CD8-positive, alpha-beta memory T cell (primary cell): ENCODE measurements around the gene ZMYND8. TPM values are rescaled to one million over a fixed set of nuclear protein-coding genes. Genes with fewer than 3 reads are reported as not detected.
A peak's percentile ranks its signal among the peaks of the same experiment; 100 is the strongest.

Source experiments
- CTCF ChIA-PET: fragments of 350-600 bp; sonication (Branson Sonifier 250); formaldehyde crosslinking; loops from one replicate; lab custom pipeline; 2021; ENCODE audit warnings: antibody characterized with exemption; lab: Charles Lee
- POLR2A ChIA-PET: fragments of 350-600 bp; sonication (Branson Sonifier 250); formaldehyde crosslinking; loops from one replicate; lab custom pipeline; 2021; ENCODE audit warnings: antibody characterized with exemption; lab: Charles Lee
- DNase-seq, 5 donors: peaks; one replicate each; pipeline versions ENCODE4 v3.0.0 to v3.0.0-alpha.2; 2020 to 2022; ENCODE audit warnings: mixed read lengths in 1 of 5
- H3K27ac ChIP-seq: one replicate; pipeline ENCODE4 v1.7.0; 2013; ENCODE audit warnings: low read depth, mild to moderate bottlenecking, low read length, moderate library complexity
- H3K27me3 ChIP-seq: 2 replicates; pipeline ENCODE4 v1.7.0; 2013; ENCODE audit warnings: low read length, mild to moderate bottlenecking; ENCODE audit not compliant: insufficient read depth, poor library complexity, severe bottlenecking
- H3K36me3 ChIP-seq: 2 replicates; pipeline ENCODE4 v1.7.0; 2013; ENCODE audit warnings: mild to moderate bottlenecking, low read length, moderate library complexity; ENCODE audit not compliant: insufficient read depth
- H3K4me1 ChIP-seq: 2 replicates; pipeline ENCODE4 v1.7.0; 2013; ENCODE audit warnings: mild to moderate bottlenecking, low read length, moderate library complexity; ENCODE audit not compliant: insufficient read depth
- H3K4me3 ChIP-seq: 2 replicates; pipeline ENCODE4 v1.7.0; 2013; ENCODE audit warnings: mild to moderate bottlenecking, low read length
- H3K9me3 ChIP-seq: 2 replicates; pipeline ENCODE4 v1.7.0; 2013; ENCODE audit warnings: mild to moderate bottlenecking, low read length
- H3K27ac Mint-ChIP-seq, 8 donors: one replicate each; pipeline ENCODE4 v1.8.0; 2020 to 2021; ENCODE audit warnings: mixed read lengths in 8 of 8, mild to moderate bottlenecking in 6 of 8, inconsistent platforms in 3 of 8, moderate library complexity in 3 of 8
- H3K27me3 Mint-ChIP-seq, 2 donors: one replicate each; pipeline ENCODE4 v1.8.0; 2020 to 2021; ENCODE audit warnings: mixed read lengths in 2 of 2, mild to moderate bottlenecking in 1 of 2, moderate library complexity in 1 of 2
- H3K36me3 Mint-ChIP-seq, 3 donors: one replicate each; pipeline ENCODE4 v1.8.0; 2020 to 2021; ENCODE audit warnings: mixed read lengths in 3 of 3, inconsistent platforms in 1 of 3, mild to moderate bottlenecking in 1 of 3
- H3K4me1 Mint-ChIP-seq, 3 donors: one replicate each; pipeline ENCODE4 v1.8.0; 2020 to 2021; ENCODE audit warnings: mixed read lengths in 3 of 3, inconsistent platforms in 1 of 3, mild to moderate bottlenecking in 1 of 3
- H3K4me3 Mint-ChIP-seq, 7 donors: one replicate each; pipeline ENCODE4 v1.8.0; 2020 to 2021; ENCODE audit warnings: mixed read lengths in 7 of 7, mild to moderate bottlenecking in 6 of 7, moderate library complexity in 4 of 7, inconsistent platforms in 2 of 7
- H3K9me3 Mint-ChIP-seq, 5 donors: one replicate each; pipeline ENCODE4 v1.8.0; 2020 to 2022; ENCODE audit warnings: mixed read lengths in 5 of 5, mild to moderate bottlenecking in 3 of 5, moderate library complexity in 2 of 5, inconsistent platforms in 1 of 5
- polyA plus RNA-seq: library from polyadenylated mRNA; unstranded; fragments of 300-500 nt; fragmentation: Illumina TruSeq; gene quantifications from one replicate; pipeline ENCODE4 v1.2.3, GENCODE V29; 2021
- total RNA-seq, 2 experiments: library from RNA; stranded (reverse); gene quantifications; one replicate each; pipeline ENCODE4 v1.2.3, GENCODE V29; 2021

ZMYND8 gene
- total and polyA plus RNA-seq, 3 experiments from 2014 or later, result 20.9 to 30.7 (median 25.8) TPM

- Histone ChIP-seq H3K4me1 (no peaks in the 10 kb centered on the region), H3K27me3 (no peaks in the 10 kb centered on the region), H3K36me3 (peaks cover 44% of the 10 kb centered on the region), H3K9me3 (no peaks in the 10 kb centered on the region), H3K4me3 (no peak overlapping the region), H3K27ac (no peak overlapping the region)
- peak in 1 of 5 donors; percentile 8 for DNase-seq
- CTCF ChIA-PET, result interaction anchor here (1.1 to 1.4 kb wide), 3 partner anchors 24 to 87 kb away, joined by 3 to 7 read pairs (median 3); no protein-coding TSS in a partner anchor
- no peak overlapping the region for H3K4me3 Mint-ChIP-seq
- H3K4me1 Mint-ChIP-seq, result peaks cover 4 to 10% (median 5%) of the 10 kb centered on the region in 3 donors
- no peaks in the 10 kb centered on the region for H3K9me3 Mint-ChIP-seq
- peak overlapping the region in 1 of 8 donors; percentile 61 for H3K27ac Mint-ChIP-seq
- POLR2A ChIA-PET, result no interaction called here
- peaks cover 18 to 85% (median 30%) of the 10 kb centered on the region in 3 donors for H3K36me3 Mint-ChIP-seq
- no peaks in the 10 kb centered on the region for H3K27me3 Mint-ChIP-seq
Observed at GRCh38 chr20:47296950-47297349, 59.5 kb downstream of the ZMYND8 start.

- peaks cover 4 to 10% (median 5%) of the 10 kb centered on the region in 3 donors for H3K4me1 Mint-ChIP-seq
- DNase-seq, result no peak
- CTCF ChIA-PET, result interaction anchor here (1.0 kb wide), 1 partner anchor 22 kb away, joined by 3 read pairs; no protein-coding TSS in a partner anchor
- H3K27ac ChIP-seq, result no peak overlapping the region
- peaks cover 53% of the 10 kb centered on the region for H3K36me3 ChIP-seq
- H3K36me3 Mint-ChIP-seq, result peaks cover 18 to 87% (median 28%) of the 10 kb centered on the region in 3 donors
- H3K9me3 Mint-ChIP-seq, result no peaks in the 10 kb centered on the region
- POLR2A ChIA-PET, result no interaction called here
- no peaks in the 10 kb centered on the region for H3K4me1 ChIP-seq
- no peak overlapping the region for H3K4me3 Mint-ChIP-seq
- H3K27me3 ChIP-seq, result no peaks in the 10 kb centered on the region
- no peak overlapping the region for H3K4me3 ChIP-seq
- no peaks in the 10 kb centered on the region for H3K9me3 ChIP-seq
- H3K27ac Mint-ChIP-seq, result no peak overlapping the region
- H3K27me3 Mint-ChIP-seq, result no peaks in the 10 kb centered on the region
Observed at GRCh38 chr20:47295921-47296426, 60.5 kb downstream of the ZMYND8 start.

GRCh38 chr20:47295129-47295813 is 61.2 kb downstream of the ZMYND8 start:
- no peaks in the 10 kb centered on the region for H3K9me3 Mint-ChIP-seq
- no peaks in the 10 kb centered on the region for H3K4me1 ChIP-seq
- peaks cover 4 to 10% (median 5%) of the 10 kb centered on the region in 3 donors for H3K4me1 Mint-ChIP-seq
- H3K9me3 ChIP-seq, result no peaks in the 10 kb centered on the region
- H3K36me3 Mint-ChIP-seq, result peaks cover 18 to 88% (median 28%) of the 10 kb centered on the region in 3 donors
- no peaks in the 10 kb centered on the region for H3K27me3 Mint-ChIP-seq
- ChIA-PET POLR2A (no interaction called here), CTCF (interaction anchor here (1.0 kb wide), 1 partner anchor 21 kb away, joined by 3 read pairs; no protein-coding TSS in a partner anchor)
- no peak overlapping the region for H3K4me3 Mint-ChIP-seq
- H3K36me3 ChIP-seq, result peaks cover 54% of the 10 kb centered on the region
- peak overlapping the region in 1 of 8 donors; percentile 33 for H3K27ac Mint-ChIP-seq
- no peak overlapping the region for H3K4me3 ChIP-seq
- H3K27me3 ChIP-seq, result no peaks in the 10 kb centered on the region
- no peak for DNase-seq
- no peak overlapping the region for H3K27ac ChIP-seq

GRCh38 chr20:47293631-47294030 is 62.9 kb downstream of the ZMYND8 start:
- peaks cover 18 to 89% (median 28%) of the 10 kb centered on the region in 3 donors for H3K36me3 Mint-ChIP-seq
- DNase-seq, result no peak
- no peaks in the 10 kb centered on the region for H3K27me3 Mint-ChIP-seq
- H3K4me1 Mint-ChIP-seq, result peaks cover 0 to 6% (median 4%) of the 10 kb centered on the region in 3 donors
- Histone ChIP-seq H3K9me3 (no peaks in the 10 kb centered on the region), H3K27ac (no peak overlapping the region), H3K27me3 (no peaks in the 10 kb centered on the region), H3K36me3 (peaks cover 54% of the 10 kb centered on the region), H3K4me3 (no peak overlapping the region), H3K4me1 (no peaks in the 10 kb centered on the region)
- ChIA-PET CTCF (no interaction called here), POLR2A (no interaction called here)
- no peak overlapping the region for H3K4me3 Mint-ChIP-seq
- no peaks in the 10 kb centered on the region for H3K9me3 Mint-ChIP-seq
- H3K27ac Mint-ChIP-seq, result peak overlapping the region in 4 of 8 donors; percentile 47 to 70 (median 48)

- H3K27me3 ChIP-seq, result no peaks in the 10 kb centered on the region
- H3K27ac ChIP-seq, result no peak overlapping the region
- Mint-ChIP-seq H3K36me3 (peaks cover 18 to 86% (median 21%) of the 10 kb centered on the region in 3 donors), H3K27me3 (no peaks in the 10 kb centered on the region), H3K4me1 (peaks cover 0 to 6% (median 4%) of the 10 kb centered on the region in 3 donors), H3K9me3 (no peaks in the 10 kb centered on the region), H3K27ac (peak overlapping the region in 2 of 8 donors; percentile 42 to 75), H3K4me3 (no peak overlapping the region)
- H3K4me3 ChIP-seq, result no peak overlapping the region
- CTCF ChIA-PET, result interaction anchor here (1.3 kb wide), 1 partner anchor 331 kb away, joined by 3 read pairs; no protein-coding TSS in a partner anchor
- no peak for DNase-seq
- POLR2A ChIA-PET, result no interaction called here
- H3K4me1 ChIP-seq, result no peaks in the 10 kb centered on the region
- no peaks in the 10 kb centered on the region for H3K9me3 ChIP-seq
- H3K36me3 ChIP-seq, result peaks cover 51% of the 10 kb centered on the region
Observed at GRCh38 chr20:47292581-47292980, 63.9 kb downstream of the ZMYND8 start.

- DNase-seq, result no peak
- no peak overlapping the region for H3K27ac Mint-ChIP-seq
- H3K4me3 ChIP-seq, result no peak overlapping the region
- peaks cover 0 to 6% (median 4%) of the 10 kb centered on the region in 3 donors for H3K4me1 Mint-ChIP-seq
- H3K27me3 Mint-ChIP-seq, result no peaks in the 10 kb centered on the region
- H3K36me3 Mint-ChIP-seq, result peaks cover 18 to 84% (median 21%) of the 10 kb centered on the region in 3 donors
- H3K9me3 ChIP-seq, result no peaks in the 10 kb centered on the region
- H3K36me3 ChIP-seq, result peaks cover 52% of the 10 kb centered on the region
- H3K4me3 Mint-ChIP-seq, result no peak overlapping the region
- ChIA-PET CTCF (interaction anchor here (0.9 to 1.6 kb wide), 3 partner anchors 10 to 93 kb away, joined by 3 to 4 read pairs (median 3); no protein-coding TSS in a partner anchor), POLR2A (no interaction called here)
- no peaks in the 10 kb centered on the region for H3K27me3 ChIP-seq
- no peak overlapping the region for H3K27ac ChIP-seq
- no peaks in the 10 kb centered on the region for H3K9me3 Mint-ChIP-seq
- H3K4me1 ChIP-seq, result no peaks in the 10 kb centered on the region
Observed at GRCh38 chr20:47290666-47291430, 65.7 kb downstream of the ZMYND8 start.

- ChIA-PET POLR2A (no interaction called here), CTCF (interaction anchor here (1.5 to 1.6 kb wide), 2 partner anchors 9 to 94 kb away, joined by 3 to 4 read pairs; no protein-coding TSS in a partner anchor)
- H3K9me3 Mint-ChIP-seq, result no peaks in the 10 kb centered on the region
- no peak overlapping the region for H3K4me3 ChIP-seq
- H3K27me3 ChIP-seq, result no peaks in the 10 kb centered on the region
- H3K4me3 Mint-ChIP-seq, result no peak overlapping the region
- H3K27ac ChIP-seq, result no peak overlapping the region
- peaks cover 58% of the 10 kb centered on the region for H3K36me3 ChIP-seq
- no peaks in the 10 kb centered on the region for H3K9me3 ChIP-seq
- DNase-seq, result no peak
- no peaks in the 10 kb centered on the region for H3K4me1 ChIP-seq
- H3K27me3 Mint-ChIP-seq, result no peaks in the 10 kb centered on the region
- H3K36me3 Mint-ChIP-seq, result peaks cover 14 to 83% (median 17%) of the 10 kb centered on the region in 3 donors
- peaks cover 0 to 6% (median 4%) of the 10 kb centered on the region in 3 donors for H3K4me1 Mint-ChIP-seq
- no peak overlapping the region for H3K27ac Mint-ChIP-seq
Observed at GRCh38 chr20:47290008-47290407, 66.5 kb downstream of the ZMYND8 start.
